Mesothelial cell of epicardium (in vitro differentiated cells): ENCODE measurements around the gene IRF7. TPM values are rescaled to one million over a fixed set of nuclear protein-coding genes. Genes with fewer than 3 reads are reported as not detected.

Source experiments
- DNase-seq, 2 experiments: peaks; one replicate each; pipeline ENCODE4 v3.0.0; 2021; ENCODE audit warnings: low spot score in 2 of 2; ENCODE audit not compliant: unreplicated experiment in 2 of 2
- H3K27ac Mint-ChIP-seq: 2 replicates; pipeline ENCODE4 v1.8.0; 2021; ENCODE audit warnings: mixed read lengths
- H3K27me3 Mint-ChIP-seq: 2 replicates; pipeline ENCODE4 v1.8.0; 2021; ENCODE audit warnings: low read depth, mixed read lengths
- H3K36me3 Mint-ChIP-seq: 2 replicates; pipeline ENCODE4 v1.8.0; 2021; ENCODE audit warnings: mixed read lengths
- H3K4me1 Mint-ChIP-seq: 2 replicates; pipeline ENCODE4 v1.8.0; 2021; ENCODE audit warnings: mixed read lengths
- H3K4me3 Mint-ChIP-seq: 2 replicates; pipeline ENCODE4 v1.8.0; 2021; ENCODE audit warnings: mild to moderate bottlenecking, moderate library complexity, mixed read lengths
- H3K9me3 Mint-ChIP-seq: 2 replicates; pipeline ENCODE4 v1.8.0; 2021; ENCODE audit warnings: mixed read lengths
- total RNA-seq: library from RNA; stranded (reverse); gene quantifications from 3 replicates; pipeline ENCODE4 v1.2.1, GENCODE V29; 2021
- TF ChIP-seq, protein P1 (sequence below): fragments of 200-600 bp; sonication (generic); IDR thresholded peaks from one replicate; pipeline ENCODE4 v1.5.0; 2021; ENCODE audit warnings: antibody characterized with exemption; ENCODE audit not compliant: unreplicated experiment

The IRF7 gene
- total RNA-seq, 1 donor from 2014 or later: 21.9 TPM

GRCh38 chr11:635945-636510 is 20.3 kb upstream of the IRF7 start:
- H3K27ac Mint-ChIP-seq: no peak overlapping the region
- H3K27me3 Mint-ChIP-seq: peaks cover 53% of the 10 kb centered on the region

GRCh38 chr11:630871-631270 is 15.1 kb upstream of the IRF7 start:
- peaks cover 4% of the 10 kb centered on the region for H3K4me1 Mint-ChIP-seq
- TF ChIP-seq, protein P1, sequence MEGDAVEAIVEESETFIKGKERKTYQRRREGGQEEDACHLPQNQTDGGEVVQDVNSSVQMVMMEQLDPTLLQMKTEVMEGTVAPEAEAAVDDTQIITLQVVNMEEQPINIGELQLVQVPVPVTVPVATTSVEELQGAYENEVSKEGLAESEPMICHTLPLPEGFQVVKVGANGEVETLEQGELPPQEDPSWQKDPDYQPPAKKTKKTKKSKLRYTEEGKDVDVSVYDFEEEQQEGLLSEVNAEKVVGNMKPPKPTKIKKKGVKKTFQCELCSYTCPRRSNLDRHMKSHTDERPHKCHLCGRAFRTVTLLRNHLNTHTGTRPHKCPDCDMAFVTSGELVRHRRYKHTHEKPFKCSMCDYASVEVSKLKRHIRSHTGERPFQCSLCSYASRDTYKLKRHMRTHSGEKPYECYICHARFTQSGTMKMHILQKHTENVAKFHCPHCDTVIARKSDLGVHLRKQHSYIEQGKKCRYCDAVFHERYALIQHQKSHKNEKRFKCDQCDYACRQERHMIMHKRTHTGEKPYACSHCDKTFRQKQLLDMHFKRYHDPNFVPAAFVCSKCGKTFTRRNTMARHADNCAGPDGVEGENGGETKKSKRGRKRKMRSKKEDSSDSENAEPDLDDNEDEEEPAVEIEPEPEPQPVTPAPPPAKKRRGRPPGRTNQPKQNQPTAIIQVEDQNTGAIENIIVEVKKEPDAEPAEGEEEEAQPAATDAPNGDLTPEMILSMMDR: no peak
- DNase-seq: no peak
- peaks cover 35% of the 10 kb centered on the region for H3K27me3 Mint-ChIP-seq
- H3K4me3 Mint-ChIP-seq: no peak overlapping the region
- no peak overlapping the region for H3K27ac Mint-ChIP-seq
- H3K9me3 Mint-ChIP-seq: no peaks in the 10 kb centered on the region
- H3K36me3 Mint-ChIP-seq: peaks cover 14% of the 10 kb centered on the region

More at GRCh38 chr11:635945-636510, 20.3 kb upstream of the IRF7 start:
- no peak for DNase-seq
- TF ChIP-seq, protein P1: no peak
- H3K9me3 Mint-ChIP-seq: no peaks in the 10 kb centered on the region
- H3K4me1 Mint-ChIP-seq: peaks cover 16% of the 10 kb centered on the region
- H3K4me3 Mint-ChIP-seq: no peak overlapping the region
- peaks cover 5% of the 10 kb centered on the region for H3K36me3 Mint-ChIP-seq

DNA sequence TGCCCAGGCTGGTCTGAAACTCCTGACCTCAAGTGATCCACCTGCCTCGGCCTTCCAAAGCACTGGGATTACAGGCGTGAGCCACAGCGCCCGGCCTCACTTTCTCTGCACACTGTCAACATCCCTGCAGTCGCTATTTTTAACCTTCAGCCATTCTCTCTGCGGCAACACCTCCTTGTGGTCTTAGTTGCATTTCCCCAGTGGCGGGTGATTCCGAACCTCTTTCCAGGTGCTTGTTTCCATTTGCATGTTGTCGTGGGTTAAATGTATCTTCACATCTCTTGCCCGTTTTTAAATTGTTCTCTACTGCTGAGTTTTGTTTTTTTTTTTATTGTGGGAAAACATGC is 13.5 kb upstream of the IRF7 start:
- Mint-ChIP-seq H3K36me3 (peaks cover 12% of the 10 kb centered on the region), H3K4me3 (no peak overlapping the region), H3K9me3 (no peaks in the 10 kb centered on the region), H3K27ac (no peak overlapping the region), H3K4me1 (peaks cover 4% of the 10 kb centered on the region), H3K27me3 (peaks cover 22% of the 10 kb centered on the region)
- TF ChIP-seq, protein P1: no peak
- no peak for DNase-seq

- Mint-ChIP-seq H3K36me3 (peaks cover 12% of the 10 kb centered on the region), H3K27ac (no peak overlapping the region), H3K9me3 (no peaks in the 10 kb centered on the region), H3K27me3 (peaks cover 22% of the 10 kb centered on the region), H3K4me1 (peaks cover 4% of the 10 kb centered on the region), H3K4me3 (peak overlapping the region; percentile 38)
- DNase-seq: peak in 1 of 2 experiments; percentile 19
- TF ChIP-seq, protein P1: no peak
Measured at GRCh38 chr11:628056-628455, 12.3 kb upstream of the IRF7 start.

- Mint-ChIP-seq H3K27ac (no peak overlapping the region), H3K9me3 (no peaks in the 10 kb centered on the region), H3K4me3 (no peak overlapping the region), H3K36me3 (peaks cover 9% of the 10 kb centered on the region), H3K4me1 (peaks cover 4% of the 10 kb centered on the region), H3K27me3 (peaks cover 22% of the 10 kb centered on the region)
- DNase-seq: peak in 1 of 2 experiments; percentile 17
- TF ChIP-seq, protein P1: no peak
Measured at GRCh38 chr11:627308-627576, 11.5 kb upstream of the IRF7 start.
